Right lobe of liver (tissue), 4 donors: ENCODE data around the gene PFN2.

Experiments used
- CTCF ChIP-seq, 4 donors: fragments of 200-600 bp in 3 of 4; fragments of 450-650 bp in 1 of 4; IDR thresholded peaks; one replicate each; pipeline versions ENCODE4 v1.5.1 to v1.8.0; 2016 to 2022; ENCODE audit warnings: antibody characterized with exemption in 4 of 4, mild to moderate bottlenecking in 2 of 4
- POLR2A ChIP-seq: fragments of 450-650 bp; IDR thresholded peaks from one replicate; pipeline ENCODE4 v1.6.1; 2017; ENCODE audit warnings: antibody characterized with exemption, mild to moderate bottlenecking
- donor health status: DM: no; HTN: no; CAD: no.
- donor health status: DM: no; HTN: no; CAD: no.
- donor health status: DM: no; HTN: yes; CAD: no.

- TF ChIP-seq CTCF (IDR thresholded peaks at IDR 0.05) (no peak), POLR2A (no peak)
Measured at GRCh38 chr3:149959443-149959842, 11.3 kb downstream of the PFN2 start.
